OCI-LY1 (cell line): Measurements from ENCODE around the gene FERD3L.

ENCODE experiments used
- H2AFZ ChIP-seq: fragments of 200-600 bp; sonication (generic), shearing (Covaris generic); 2 replicates; pipeline ENCODE4 v1.6.0; 2014; ENCODE audit warnings: antibody characterized with exemption, mild to moderate bottlenecking, low read length
- H3F3A ChIP-seq: fragments of 200-600 bp; sonication (generic), shearing (Covaris generic); 2 replicates; pipeline ENCODE4 v1.6.0; 2014; ENCODE audit warnings: mild to moderate bottlenecking, antibody characterized with exemption, low read length, moderate library complexity; ENCODE audit not compliant: insufficient read depth
- H3K27ac ChIP-seq: fragments of 200-600 bp; sonication (generic); 2 replicates; pipeline ENCODE4 v1.5.1; 2014; ENCODE audit warnings: low read length, mixed run types, mild to moderate bottlenecking, low read depth; ENCODE audit not compliant: poor library complexity, severe bottlenecking
- H3K27me3 ChIP-seq: fragments of 200-600 bp; sonication (generic); 2 replicates; pipeline ENCODE4 v1.6.0; 2014; ENCODE audit warnings: antibody characterized with exemption, mild to moderate bottlenecking, low read length, moderate library complexity; ENCODE audit not compliant: insufficient read depth
- H3K36me3 ChIP-seq: fragments of 200-600 bp; sonication (generic); 2 replicates; pipeline ENCODE4 v1.6.1; 2014; ENCODE audit warnings: mild to moderate bottlenecking, antibody characterized with exemption, low read length, moderate library complexity, mixed read lengths; ENCODE audit not compliant: insufficient read depth
- H3K4me1 ChIP-seq: fragments of 200-600 bp; sonication (generic); 2 replicates; pipeline ENCODE4 v1.5.1; 2014; ENCODE audit warnings: mild to moderate bottlenecking, low read length, moderate library complexity; ENCODE audit not compliant: insufficient read depth, severe bottlenecking
- H3K4me2 ChIP-seq: fragments of 200-600 bp; sonication (generic), shearing (Covaris generic); 2 replicates; pipeline ENCODE4 v1.6.1; 2014; ENCODE audit warnings: low read length
- H3K4me3 ChIP-seq: fragments of 200-600 bp; sonication (generic); 2 replicates; pipeline ENCODE4 v1.5.1; 2014; ENCODE audit warnings: low read length, low read depth, mild to moderate bottlenecking, mixed read lengths; ENCODE audit not compliant: poor library complexity, severe bottlenecking
- H3K79me2 ChIP-seq: fragments of 200-600 bp; shearing (Covaris generic); 2 replicates; pipeline ENCODE4 v1.6.1; 2016; ENCODE audit warnings: mixed run types, low read length, mixed read lengths; ENCODE audit not compliant: insufficient read depth
- H3K9ac ChIP-seq: fragments of 200-600 bp; sonication (generic), shearing (Covaris generic); 2 replicates; pipeline ENCODE4 v1.6.1; 2014; ENCODE audit warnings: mild to moderate bottlenecking, low read length, mixed read lengths
- H3K9me2 ChIP-seq: fragments of 200-600 bp; sonication (generic), shearing (Covaris generic); 2 replicates; pipeline ENCODE4 v1.6.1; 2014; ENCODE audit warnings: low read depth, mild to moderate bottlenecking, low read length, mixed read lengths
- H3K9me3 ChIP-seq: fragments of 200-600 bp; shearing (Covaris generic); 2 replicates; pipeline ENCODE4 v1.6.1; 2014; ENCODE audit warnings: low read length, mixed read lengths
- H4K20me1 ChIP-seq: fragments of 200-600 bp; sonication (generic), shearing (Covaris generic); 2 replicates; pipeline ENCODE4 v1.6.0; 2016; ENCODE audit warnings: mild to moderate bottlenecking, low read length; ENCODE audit not compliant: insufficient read depth
- CTCF ChIP-seq: fragments of 200-600 bp; sonication (generic), shearing (Covaris generic); IDR thresholded peaks from 2 replicates; pipeline ENCODE4 v1.5.1; 2017; ENCODE audit warnings: mild to moderate bottlenecking, antibody characterized with exemption, low read length, moderate library complexity, mixed read lengths
- EZH2 ChIP-seq: fragments of 200-600 bp; sonication (generic), shearing (Covaris generic); IDR thresholded peaks from 2 replicates; pipeline ENCODE4 v1.8.0; 2017; ENCODE audit warnings: borderline replicate concordance, mixed run types, mild to moderate bottlenecking, antibody characterized with exemption, low read length, moderate library complexity, mixed read lengths

FERD3L gene

GRCh38 chr7:19139706-19140327 is 5.4 kb downstream of the FERD3L start:
- no peak overlapping the region for H3K27ac ChIP-seq
- H3K36me3 ChIP-seq = no peaks in the 10 kb centered on the region
- H3K9ac ChIP-seq = no peak overlapping the region
- H3K4me2 ChIP-seq = no peak overlapping the region
- TF ChIP-seq EZH2 (no peak), CTCF (no peak)
- no peaks in the 10 kb centered on the region for H3K4me1 ChIP-seq
- H3K9me3 ChIP-seq = no peaks in the 10 kb centered on the region
- H3K9me2 ChIP-seq = no peaks in the 10 kb centered on the region
- no peak overlapping the region for H3K4me3 ChIP-seq
- no peaks in the 10 kb centered on the region for H3F3A ChIP-seq
- H4K20me1 ChIP-seq = no peaks in the 10 kb centered on the region
- H3K27me3 ChIP-seq = no peaks in the 10 kb centered on the region
- no peak overlapping the region for H2AFZ ChIP-seq
- H3K79me2 ChIP-seq = no peaks in the 10 kb centered on the region

GRCh38 chr7:19133886-19134285 is 11.3 kb downstream of the FERD3L start:
- Histone ChIP-seq H3K4me1 (no peaks in the 10 kb centered on the region), H3K9ac (no peak overlapping the region), H4K20me1 (no peaks in the 10 kb centered on the region), H3K79me2 (no peaks in the 10 kb centered on the region), H3K36me3 (no peaks in the 10 kb centered on the region), H3K4me2 (no peak overlapping the region), H2AFZ (no peak overlapping the region), H3K4me3 (no peak overlapping the region), H3K9me2 (no peaks in the 10 kb centered on the region), H3K27me3 (no peaks in the 10 kb centered on the region), H3K9me3 (no peaks in the 10 kb centered on the region), H3K27ac (no peak overlapping the region), H3F3A (no peaks in the 10 kb centered on the region)
- TF ChIP-seq CTCF = no peak
- no peak for TF ChIP-seq EZH2

GRCh38 chr7:19133390-19133789 is 11.8 kb downstream of the FERD3L start:
- Histone ChIP-seq H3F3A (no peaks in the 10 kb centered on the region), H3K9ac (no peak overlapping the region), H3K27ac (no peak overlapping the region), H4K20me1 (no peaks in the 10 kb centered on the region), H3K4me3 (no peak overlapping the region), H3K9me3 (no peaks in the 10 kb centered on the region), H3K27me3 (no peaks in the 10 kb centered on the region), H3K4me1 (no peaks in the 10 kb centered on the region), H3K4me2 (no peak overlapping the region), H3K79me2 (no peaks in the 10 kb centered on the region), H3K9me2 (no peaks in the 10 kb centered on the region), H2AFZ (no peak overlapping the region), H3K36me3 (no peaks in the 10 kb centered on the region)
- TF ChIP-seq CTCF (no peak), EZH2 (no peak)
